Muscle layer of colon (tissue), 2 donors: ENCODE results near the gene EFNA5.

Source experiments
- H3K27ac ChIP-seq: one replicate; pipeline ENCODE4 v1.7.0; 2013; ENCODE audit warnings: low read depth, mild to moderate bottlenecking, low read length, moderate library complexity
- H3K27me3 ChIP-seq, 2 donors: one replicate each; pipeline ENCODE4 v1.7.0; 2013; ENCODE audit warnings: low read length in 2 of 2, mild to moderate bottlenecking in 2 of 2; ENCODE audit not compliant: insufficient read depth in 2 of 2, control insufficient read depth in 1 of 2
- H3K36me3 ChIP-seq: one replicate; pipeline ENCODE4 v1.7.0; 2013; ENCODE audit warnings: mild to moderate bottlenecking, low read length; ENCODE audit not compliant: insufficient read depth
- H3K4me1 ChIP-seq: one replicate; pipeline ENCODE4 v1.7.0; 2013; ENCODE audit warnings: mild to moderate bottlenecking, low read length; ENCODE audit not compliant: insufficient read depth
- H3K4me3 ChIP-seq, 2 donors: one replicate each; pipeline ENCODE4 v1.7.0; 2013; ENCODE audit warnings: low read length in 2 of 2, low read depth in 1 of 2, mild to moderate bottlenecking in 1 of 2, moderate library complexity in 1 of 2
- H3K9ac ChIP-seq: one replicate; pipeline ENCODE4 v1.7.0; 2013; ENCODE audit warnings: low read length
- H3K9me3 ChIP-seq: one replicate; pipeline ENCODE4 v1.7.0; 2013; ENCODE audit warnings: mild to moderate bottlenecking, low read length
- donor health status: abdominal sarcoma.
- donor health status: Adenocarcinoma of cecum.

Gene EFNA5

GRCh38 chr5:107598958-107599357 lies 71.8 kb downstream of the EFNA5 start:
- Histone ChIP-seq H3K4me3 (no peak overlapping the region), H3K9me3 (no peaks in the 10 kb centered on the region), H3K4me1 (no peaks in the 10 kb centered on the region), H3K36me3 (no peaks in the 10 kb centered on the region), H3K9ac (no peak overlapping the region), H3K27ac (no peak overlapping the region), H3K27me3 (no peaks in the 10 kb centered on the region)

GRCh38 chr5:107597803-107598202 lies 72.9 kb downstream of the EFNA5 start:
- Histone ChIP-seq H3K9me3 (no peaks in the 10 kb centered on the region), H3K36me3 (no peaks in the 10 kb centered on the region), H3K9ac (no peak overlapping the region), H3K27me3 (no peaks in the 10 kb centered on the region), H3K4me1 (peaks cover 7% of the 10 kb centered on the region), H3K4me3 (no peak overlapping the region), H3K27ac (no peak overlapping the region)

GRCh38 chr5:107597247-107597646 lies 73.5 kb downstream of the EFNA5 start:
- no peak overlapping the region for H3K9ac ChIP-seq
- H3K4me3 ChIP-seq, result no peak overlapping the region
- peaks cover 12% of the 10 kb centered on the region for H3K4me1 ChIP-seq
- no peaks in the 10 kb centered on the region for H3K27me3 ChIP-seq
- no peaks in the 10 kb centered on the region for H3K36me3 ChIP-seq
- H3K27ac ChIP-seq, result no peak overlapping the region
- H3K9me3 ChIP-seq, result no peaks in the 10 kb centered on the region

GRCh38 chr5:107594253-107595045 lies 76.3 kb downstream of the EFNA5 start:
- Histone ChIP-seq H3K27ac (no peak overlapping the region), H3K9ac (no peak overlapping the region), H3K9me3 (no peaks in the 10 kb centered on the region), H3K27me3 (no peaks in the 10 kb centered on the region), H3K4me1 (peaks cover 12% of the 10 kb centered on the region), H3K36me3 (no peaks in the 10 kb centered on the region), H3K4me3 (no peak overlapping the region)

- Histone ChIP-seq H3K9ac (no peak overlapping the region), H3K27me3 (no peaks in the 10 kb centered on the region), H3K36me3 (no peaks in the 10 kb centered on the region), H3K4me1 (peaks cover 12% of the 10 kb centered on the region), H3K9me3 (no peaks in the 10 kb centered on the region), H3K27ac (no peak overlapping the region), H3K4me3 (no peak overlapping the region)
These were observed 77.7 kb downstream of the EFNA5 start for GRCh38 chr5:107593009-107593408.

GRCh38 chr5:107592515-107592914 lies 78.2 kb downstream of the EFNA5 start:
- no peaks in the 10 kb centered on the region for H3K9me3 ChIP-seq
- H3K36me3 ChIP-seq, result no peaks in the 10 kb centered on the region
- no peak overlapping the region for H3K27ac ChIP-seq
- no peaks in the 10 kb centered on the region for H3K27me3 ChIP-seq
- no peak overlapping the region for H3K9ac ChIP-seq
- peaks cover 12% of the 10 kb centered on the region for H3K4me1 ChIP-seq
- H3K4me3 ChIP-seq, result no peak overlapping the region

- H3K9me3 ChIP-seq, result no peaks in the 10 kb centered on the region
- H3K36me3 ChIP-seq, result no peaks in the 10 kb centered on the region
These were observed 80.1 kb downstream of the EFNA5 start for GRCh38 chr5:107590686-107591085.

GRCh38 chr5:107589520-107590193 lies 81.1 kb downstream of the EFNA5 start:
- Histone ChIP-seq H3K4me3 (no peak overlapping the region), H3K4me1 (peaks cover 12% of the 10 kb centered on the region), H3K9me3 (no peaks in the 10 kb centered on the region), H3K36me3 (no peaks in the 10 kb centered on the region), H3K9ac (no peak overlapping the region), H3K27ac (no peak overlapping the region), H3K27me3 (no peaks in the 10 kb centered on the region)

More at GRCh38 chr5:107590686-107591085, 80.1 kb downstream of the EFNA5 start:
- H3K4me1 ChIP-seq, result peaks cover 12% of the 10 kb centered on the region
- H3K27ac ChIP-seq, result no peak overlapping the region
- H3K27me3 ChIP-seq, result no peaks in the 10 kb centered on the region
- no peak overlapping the region for H3K9ac ChIP-seq
- H3K4me3 ChIP-seq, result no peak overlapping the region

GRCh38 chr5:107582625-107583024 lies 88.1 kb downstream of the EFNA5 start:
- H3K9me3 ChIP-seq, result no peaks in the 10 kb centered on the region
- H3K4me1 ChIP-seq, result no peaks in the 10 kb centered on the region
- H3K27me3 ChIP-seq, result no peaks in the 10 kb centered on the region
- H3K4me3 ChIP-seq, result no peak overlapping the region
- H3K9ac ChIP-seq, result no peak overlapping the region
- H3K27ac ChIP-seq, result no peak overlapping the region
- no peaks in the 10 kb centered on the region for H3K36me3 ChIP-seq

- Histone ChIP-seq H3K27me3 (no peaks in the 10 kb centered on the region), H3K4me1 (no peaks in the 10 kb centered on the region), H3K36me3 (no peaks in the 10 kb centered on the region), H3K9me3 (no peaks in the 10 kb centered on the region), H3K4me3 (no peak overlapping the region), H3K27ac (no peak overlapping the region), H3K9ac (no peak overlapping the region)
These were observed 89.6 kb downstream of the EFNA5 start for GRCh38 chr5:107580889-107581820.

GRCh38 chr5:107578051-107578635 lies 92.6 kb downstream of the EFNA5 start:
- no peak overlapping the region for H3K4me3 ChIP-seq
- no peaks in the 10 kb centered on the region for H3K9me3 ChIP-seq
- no peak overlapping the region for H3K9ac ChIP-seq
- H3K27ac ChIP-seq, result no peak overlapping the region
- H3K4me1 ChIP-seq, result no peaks in the 10 kb centered on the region
- H3K36me3 ChIP-seq, result no peaks in the 10 kb centered on the region
- H3K27me3 ChIP-seq, result no peaks in the 10 kb centered on the region
